HFF-Myc (cell line): ENCODE measurements around the gene OR2S2.

ENCODE experiments used
- DNase-seq: peaks from one replicate; pipeline ENCODE4 v3.0.0-alpha.2; 2011; ENCODE audit warnings: low read depth; ENCODE audit errors: extremely low read depth
- H3K4me3 ChIP-seq: replicated peaks from 2 replicates; pipeline ENCODE4 v1.5.1; 2011; ENCODE audit warnings: low read depth, mild to moderate bottlenecking, control low read depth, low read length
- CTCF ChIP-seq: IDR thresholded peaks from 2 replicates; pipeline ENCODE4 v1.5.1; 2012; ENCODE audit warnings: mild to moderate bottlenecking, low read depth, low read length, control low read depth; ENCODE audit errors: missing control alignments

Gene OR2S2

DNA sequence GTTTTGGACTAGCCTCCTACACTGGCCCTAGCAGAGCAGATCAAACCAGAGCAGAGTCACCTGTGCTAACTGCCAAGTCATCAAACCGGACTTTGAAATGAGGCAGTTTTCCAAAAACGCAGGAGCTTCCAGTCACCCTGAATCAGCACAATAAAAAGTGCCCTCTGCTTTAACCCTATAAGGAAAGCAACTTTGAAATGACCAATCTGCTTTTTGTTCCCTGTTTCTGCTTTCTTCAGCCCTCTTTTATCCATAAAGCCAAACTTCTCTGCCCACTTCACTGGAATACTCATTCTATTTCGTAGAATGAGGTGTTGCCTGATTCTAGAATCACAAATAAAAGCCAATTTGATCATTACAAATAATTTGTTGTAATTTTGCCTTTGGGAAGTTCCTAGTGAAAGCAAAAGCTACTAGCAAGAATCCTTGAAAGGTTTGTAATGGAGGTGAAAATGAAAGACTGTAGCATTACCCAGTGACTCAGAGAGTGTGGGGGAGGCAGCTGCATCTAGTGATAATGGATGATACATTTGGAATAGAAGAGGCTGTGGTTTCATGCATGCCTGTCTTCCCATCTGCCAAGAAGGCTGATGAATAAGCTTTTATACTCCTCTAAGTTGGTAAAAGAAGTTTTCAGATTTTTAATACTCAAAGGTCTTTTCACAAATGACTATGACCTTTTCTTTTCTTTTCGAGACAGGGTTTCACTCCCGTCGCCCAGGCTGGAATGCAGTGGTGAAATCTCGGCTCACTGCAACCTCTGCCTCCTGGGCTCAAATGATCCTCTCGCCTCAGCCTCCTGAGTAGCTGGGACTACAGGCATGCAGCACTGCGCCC lies 33.8 kb downstream of the OR2S2 start:
- no peak for TF ChIP-seq CTCF
- DNase-seq, result peak; percentile 75
- no peak overlapping the region for H3K4me3 ChIP-seq

DNA sequence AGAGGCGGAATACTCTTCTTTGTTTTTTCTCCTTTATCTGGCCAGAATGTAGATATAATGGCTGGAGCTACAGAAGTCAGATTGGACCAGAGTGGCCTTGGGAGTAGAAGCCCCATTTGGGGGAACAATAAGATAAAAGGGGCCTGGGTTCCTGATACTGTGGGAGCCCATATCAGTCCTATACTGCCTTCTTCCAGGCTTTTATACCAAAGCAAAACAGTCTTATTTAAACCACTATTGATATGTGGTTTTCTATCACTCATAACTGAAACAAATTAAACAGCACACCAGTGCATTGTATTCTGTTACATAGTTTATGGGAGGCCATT lies 34.4 kb downstream of the OR2S2 start:
- no peak for DNase-seq
- TF ChIP-seq CTCF, result no peak
- no peak overlapping the region for H3K4me3 ChIP-seq

GRCh38 chr9:35920051-35920620 lies 37.8 kb downstream of the OR2S2 start:
- no peak for TF ChIP-seq CTCF
- no peak for DNase-seq

DNA sequence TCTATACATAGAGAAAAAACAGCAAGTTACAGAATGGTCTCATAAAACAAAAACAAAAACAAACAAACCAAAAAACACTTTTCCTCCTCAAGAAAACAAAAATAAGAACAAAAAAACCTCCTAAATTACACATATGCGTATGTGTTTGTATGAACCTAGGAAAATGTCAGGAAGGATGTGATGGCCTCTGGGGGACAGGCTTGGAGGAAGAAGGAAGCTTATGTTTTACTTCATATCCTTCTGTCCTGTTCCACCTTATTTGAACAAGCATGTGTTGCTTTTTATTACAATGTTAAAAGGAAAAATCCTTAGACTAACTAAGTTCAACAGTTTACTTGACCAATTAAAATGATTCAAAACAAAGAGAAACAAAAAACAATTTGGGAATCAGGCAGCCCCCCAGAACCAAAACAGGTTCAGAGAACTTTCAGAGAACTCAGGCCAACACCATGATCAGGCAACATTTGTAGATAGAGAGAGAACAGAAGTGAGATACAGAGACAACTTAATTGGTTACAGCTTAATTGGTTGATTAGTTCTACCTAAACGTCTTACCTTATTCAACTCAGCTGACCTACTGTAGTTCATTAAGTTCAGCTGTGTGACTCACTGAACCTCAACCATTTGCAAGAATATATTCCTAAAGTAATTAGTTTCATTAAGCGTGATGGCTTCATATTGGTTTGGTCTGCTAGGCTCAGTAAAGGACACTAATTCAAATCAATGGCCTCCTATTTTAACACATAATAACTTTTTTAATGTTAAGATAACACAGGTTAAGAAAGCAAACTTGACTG lies 38.5 kb downstream of the OR2S2 start:
- H3K4me3 ChIP-seq, result no peak overlapping the region
- no peak for TF ChIP-seq CTCF
- no peak for DNase-seq

More at GRCh38 chr9:35920051-35920620, 37.8 kb downstream of the OR2S2 start:
- no peak overlapping the region for H3K4me3 ChIP-seq

DNA sequence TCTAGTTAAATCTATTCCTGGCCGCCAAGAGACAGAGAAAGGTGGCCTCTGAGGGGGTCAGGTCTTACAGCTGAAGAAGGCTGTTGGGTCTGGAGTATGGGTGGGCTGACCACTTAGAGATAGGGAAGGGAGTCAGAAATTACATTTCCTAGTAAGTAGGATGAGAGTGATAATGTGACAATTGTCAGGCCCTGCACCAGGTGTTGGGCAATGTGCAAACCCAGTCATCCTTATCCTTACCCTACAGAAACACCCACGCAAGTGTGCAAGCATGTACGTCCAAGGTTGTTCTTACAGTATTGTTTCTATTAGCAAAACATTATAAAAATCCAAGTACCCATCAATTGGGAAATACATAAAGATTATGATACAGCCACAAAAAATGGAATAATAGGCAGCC lies 39.2 kb downstream of the OR2S2 start:
- no peak for TF ChIP-seq CTCF
- H3K4me3 ChIP-seq, result no peak overlapping the region

DNA sequence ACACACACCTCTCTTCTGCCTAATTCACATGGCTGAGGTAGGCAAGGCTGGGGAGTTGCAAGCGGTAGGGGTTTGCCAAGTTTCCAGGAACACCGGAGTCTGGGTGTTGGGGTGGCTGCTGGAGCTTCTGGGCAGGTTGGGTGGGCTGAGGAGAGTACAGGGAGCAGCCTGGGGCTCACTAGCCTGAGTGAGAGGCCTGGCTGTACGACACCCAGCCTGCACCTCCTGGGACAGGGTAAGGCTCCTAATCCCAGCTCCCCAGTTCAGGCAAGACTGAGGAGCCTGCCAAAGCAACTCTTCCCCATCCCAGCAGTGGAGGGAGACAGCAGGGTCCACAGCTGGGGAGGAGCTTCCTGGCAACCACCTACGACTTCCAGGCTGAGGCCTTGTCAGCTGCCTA lies 40.7 kb downstream of the OR2S2 start:
- H3K4me3 ChIP-seq, result no peak overlapping the region
- no peak for DNase-seq
- no peak for TF ChIP-seq CTCF

More for the DNA sequence above, 39.2 kb downstream of the OR2S2 start:
- no peak for DNase-seq
